DOHH2 (cell line): ENCODE measurements around the gene OLFML2A.

Experiments
- EZH2phosphoT487 ChIP-seq: fragments of 200-600 bp; sonication (generic); IDR thresholded peaks from 2 replicates; pipeline ENCODE4 v1.6.1; 2017; ENCODE audit warnings: borderline replicate concordance, mild to moderate bottlenecking, antibody characterized with exemption, low read length, moderate library complexity, mixed read lengths
- TF ChIP-seq, protein P1 (sequence below): fragments of 200-600 bp; sonication (generic); IDR thresholded peaks from one replicate; pipeline ENCODE4 v1.5.1; 2014; ENCODE audit warnings: antibody characterized with exemption, mild to moderate bottlenecking, low read depth, low read length; ENCODE audit not compliant: poor library complexity, severe bottlenecking

DNA sequence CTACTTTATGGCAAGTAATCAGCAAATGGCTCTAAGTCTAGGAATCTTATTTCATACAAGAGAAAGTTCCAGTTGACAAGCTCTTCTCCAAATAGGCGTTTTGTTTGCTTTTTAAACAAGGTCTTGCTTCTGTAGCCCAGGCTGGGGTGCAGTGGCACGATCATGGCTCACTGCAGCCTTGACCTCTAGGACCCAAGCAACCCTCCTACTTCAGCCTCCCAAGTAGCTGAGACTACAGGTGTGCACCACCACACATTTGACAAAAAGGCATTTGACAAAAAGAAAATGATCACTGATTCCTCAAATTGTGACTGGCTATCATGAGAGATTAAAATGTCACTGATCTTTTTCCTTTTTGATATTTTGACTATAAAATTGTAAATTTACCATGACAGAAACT, 37.6 kb upstream of the OLFML2A start:
- TF ChIP-seq, protein P1, sequence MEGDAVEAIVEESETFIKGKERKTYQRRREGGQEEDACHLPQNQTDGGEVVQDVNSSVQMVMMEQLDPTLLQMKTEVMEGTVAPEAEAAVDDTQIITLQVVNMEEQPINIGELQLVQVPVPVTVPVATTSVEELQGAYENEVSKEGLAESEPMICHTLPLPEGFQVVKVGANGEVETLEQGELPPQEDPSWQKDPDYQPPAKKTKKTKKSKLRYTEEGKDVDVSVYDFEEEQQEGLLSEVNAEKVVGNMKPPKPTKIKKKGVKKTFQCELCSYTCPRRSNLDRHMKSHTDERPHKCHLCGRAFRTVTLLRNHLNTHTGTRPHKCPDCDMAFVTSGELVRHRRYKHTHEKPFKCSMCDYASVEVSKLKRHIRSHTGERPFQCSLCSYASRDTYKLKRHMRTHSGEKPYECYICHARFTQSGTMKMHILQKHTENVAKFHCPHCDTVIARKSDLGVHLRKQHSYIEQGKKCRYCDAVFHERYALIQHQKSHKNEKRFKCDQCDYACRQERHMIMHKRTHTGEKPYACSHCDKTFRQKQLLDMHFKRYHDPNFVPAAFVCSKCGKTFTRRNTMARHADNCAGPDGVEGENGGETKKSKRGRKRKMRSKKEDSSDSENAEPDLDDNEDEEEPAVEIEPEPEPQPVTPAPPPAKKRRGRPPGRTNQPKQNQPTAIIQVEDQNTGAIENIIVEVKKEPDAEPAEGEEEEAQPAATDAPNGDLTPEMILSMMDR, result no peak
- no peak for TF ChIP-seq EZH2phosphoT487
